ENCODE data around the gene CD3G.

DNA sequence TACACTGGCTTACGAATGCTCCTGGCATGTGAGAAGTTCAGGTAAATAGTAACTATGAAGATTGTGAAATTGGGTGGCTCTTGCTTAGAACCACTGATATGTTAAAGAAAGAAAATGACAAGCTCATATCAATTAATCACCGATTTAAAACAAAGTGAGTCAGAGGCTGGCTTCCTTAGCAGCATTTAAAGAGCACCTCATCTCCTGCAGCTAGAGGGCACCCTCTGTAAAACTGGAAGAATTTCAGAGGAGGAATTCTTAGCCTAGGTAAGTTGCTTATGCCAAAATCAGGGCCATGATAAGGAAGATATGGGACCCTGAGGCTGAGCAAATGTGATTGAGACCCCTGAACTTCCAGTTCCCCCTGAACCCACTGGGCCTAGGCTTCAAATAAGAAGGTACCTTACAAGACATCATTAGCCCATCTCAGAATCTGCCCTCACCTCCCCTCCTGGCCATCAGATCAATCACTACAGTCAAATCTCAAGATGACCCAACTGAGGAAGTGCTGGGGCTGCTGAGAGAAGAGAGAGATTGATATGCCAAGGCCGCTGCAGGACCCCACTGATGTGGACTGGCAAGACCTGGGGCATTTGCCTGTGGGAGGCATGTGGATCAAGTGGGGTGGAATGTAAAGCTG lies 48.2 kb upstream of the CD3G start:
- TF ChIP-seq, protein P1, sequence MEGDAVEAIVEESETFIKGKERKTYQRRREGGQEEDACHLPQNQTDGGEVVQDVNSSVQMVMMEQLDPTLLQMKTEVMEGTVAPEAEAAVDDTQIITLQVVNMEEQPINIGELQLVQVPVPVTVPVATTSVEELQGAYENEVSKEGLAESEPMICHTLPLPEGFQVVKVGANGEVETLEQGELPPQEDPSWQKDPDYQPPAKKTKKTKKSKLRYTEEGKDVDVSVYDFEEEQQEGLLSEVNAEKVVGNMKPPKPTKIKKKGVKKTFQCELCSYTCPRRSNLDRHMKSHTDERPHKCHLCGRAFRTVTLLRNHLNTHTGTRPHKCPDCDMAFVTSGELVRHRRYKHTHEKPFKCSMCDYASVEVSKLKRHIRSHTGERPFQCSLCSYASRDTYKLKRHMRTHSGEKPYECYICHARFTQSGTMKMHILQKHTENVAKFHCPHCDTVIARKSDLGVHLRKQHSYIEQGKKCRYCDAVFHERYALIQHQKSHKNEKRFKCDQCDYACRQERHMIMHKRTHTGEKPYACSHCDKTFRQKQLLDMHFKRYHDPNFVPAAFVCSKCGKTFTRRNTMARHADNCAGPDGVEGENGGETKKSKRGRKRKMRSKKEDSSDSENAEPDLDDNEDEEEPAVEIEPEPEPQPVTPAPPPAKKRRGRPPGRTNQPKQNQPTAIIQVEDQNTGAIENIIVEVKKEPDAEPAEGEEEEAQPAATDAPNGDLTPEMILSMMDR (IDR thresholded peaks at IDR 0.05): peak in 1 of 3 experiments; percentile 31
- no peak for TF ChIP-seq POLR2A (IDR thresholded peaks at IDR 0.05)
- peak in 1 of 2 donors; percentile 37 for TF ChIP-seq POLR2AphosphoS5 (IDR thresholded peaks at IDR 0.05; ENCODE audit: insufficient read depth in 1 of 2, low read depth in 1 of 2)

All from vagina (tissue), 2 donors.